Measurements from ENCODE around the gene ERC1. TPM values are rescaled to one million over a fixed set of nuclear protein-coding genes. Genes with fewer than 3 reads are reported as not detected.
A peak's percentile ranks its signal among the peaks of the same experiment; 100 is the strongest.

The ERC1 gene
- total RNA-seq, 4 donors from 2014 or later, result 50.0 to 88.1 (median 59.7) TPM

- WGBS, result 30% methylated on average over 2 of the region's 2 CpGs
- intact Hi-C loops (cut with DNase I), result no loop called here
- peaks cover 0 to 6% (median 0%) of the 10 kb centered on the region in 4 donors for H3K36me3 ChIP-seq
- H3K4me1 ChIP-seq, result peaks cover 12 to 24% (median 20%) of the 10 kb centered on the region in 4 donors
- no peaks in the 10 kb centered on the region for H3K27me3 ChIP-seq
- peaks cover 0 to 9% (median 4%) of the 10 kb centered on the region in 4 donors for H3K9me3 ChIP-seq
- H3K27ac ChIP-seq (replicated peaks in 1 of 4), result peak overlapping the region; percentile 33 to 66 (median 60)
- TF ChIP-seq POLR2A (IDR thresholded peaks at IDR 0.05; ENCODE audit: low read depth) (no peak), POLR2AphosphoS5 (IDR thresholded peaks at IDR 0.05) (no peak), EP300 (IDR thresholded peaks at IDR 0.05) (no peak), CTCF (IDR thresholded peaks at IDR 0.05) (no peak)
- no peak for DNase-seq (ENCODE audit: extremely low spot score)
- H3K4me3 ChIP-seq, result no peak overlapping the region
Observed at GRCh38 chr12:1319212-1319611, 328.2 kb downstream of the ERC1 start.

- intact Hi-C loops (cut with DNase I), result no loop called here
- TF ChIP-seq EP300 (IDR thresholded peaks at IDR 0.05) (no peak), POLR2A (IDR thresholded peaks at IDR 0.05; ENCODE audit: low read depth) (no peak), POLR2AphosphoS5 (IDR thresholded peaks at IDR 0.05) (no peak), CTCF (IDR thresholded peaks at IDR 0.05) (no peak)
Observed at GRCh38 chr12:1320021-1320420, 329.0 kb downstream of the ERC1 start.

GRCh38 chr12:1322821-1323220 is 331.8 kb downstream of the ERC1 start:
- Histone ChIP-seq H3K36me3 (no peaks in the 10 kb centered on the region), H3K4me3 (no peak overlapping the region), H3K27me3 (no peaks in the 10 kb centered on the region), H3K27ac (replicated peaks in 1 of 4) (no peak overlapping the region), H3K9me3 (no peaks in the 10 kb centered on the region), H3K4me1 (peaks cover 12 to 30% (median 23%) of the 10 kb centered on the region in 4 donors)
- TF ChIP-seq POLR2A (IDR thresholded peaks at IDR 0.05; ENCODE audit: low read depth), result no peak
- TF ChIP-seq CTCF (IDR thresholded peaks at IDR 0.05), result no peak
- TF ChIP-seq POLR2AphosphoS5 (IDR thresholded peaks at IDR 0.05), result no peak
- TF ChIP-seq EP300 (IDR thresholded peaks at IDR 0.05), result no peak
- DNase-seq (ENCODE audit: extremely low spot score), result no peak
- intact Hi-C loops (cut with DNase I), result no loop called here
- 94% methylated on average over 3 of the region's 3 CpGs for WGBS

More at GRCh38 chr12:1320021-1320420, 329.0 kb downstream of the ERC1 start:
- Histone ChIP-seq H3K4me3 (no peak overlapping the region), H3K27ac (replicated peaks in 1 of 4) (no peak overlapping the region), H3K36me3 (peaks cover 0 to 4% (median 0%) of the 10 kb centered on the region in 4 donors), H3K27me3 (no peaks in the 10 kb centered on the region), H3K9me3 (peaks cover 0 to 1% (median under 1%) of the 10 kb centered on the region in 4 donors), H3K4me1 (peaks cover 12 to 28% (median 23%) of the 10 kb centered on the region in 4 donors)
- DNase-seq (ENCODE audit: extremely low spot score), result no peak
- WGBS, result 97% methylated on average over 1 of the region's 1 CpG

- Histone ChIP-seq H3K4me3 (no peak overlapping the region), H3K9me3 (no peaks in the 10 kb centered on the region), H3K4me1 (peaks cover 2 to 17% (median 10%) of the 10 kb centered on the region in 4 donors), H3K27me3 (no peaks in the 10 kb centered on the region), H3K27ac (replicated peaks in 1 of 4) (no peak overlapping the region), H3K36me3 (no peaks in the 10 kb centered on the region)
- no peak for DNase-seq (ENCODE audit: extremely low spot score)
- TF ChIP-seq POLR2A (IDR thresholded peaks at IDR 0.05; ENCODE audit: low read depth), result no peak
- no peak for TF ChIP-seq POLR2AphosphoS5 (IDR thresholded peaks at IDR 0.05)
- TF ChIP-seq CTCF (IDR thresholded peaks at IDR 0.05), result no peak
- intact Hi-C loops (cut with DNase I), result no loop called here
- 91% methylated on average over 4 of the region's 4 CpGs for WGBS
Observed at GRCh38 chr12:1324099-1324498, 333.1 kb downstream of the ERC1 start.

- intact Hi-C loops (cut with DNase I), result no loop called here
- TF ChIP-seq POLR2A (IDR thresholded peaks at IDR 0.05; ENCODE audit: low read depth), result no peak
- no peak for TF ChIP-seq CTCF (IDR thresholded peaks at IDR 0.05)
- no peak for TF ChIP-seq POLR2AphosphoS5 (IDR thresholded peaks at IDR 0.05)
- TF ChIP-seq EP300 (IDR thresholded peaks at IDR 0.05), result no peak
- Histone ChIP-seq H3K4me3 (no peak overlapping the region), H3K27me3 (no peaks in the 10 kb centered on the region), H3K27ac (replicated peaks in 1 of 4) (no peak overlapping the region), H3K36me3 (no peaks in the 10 kb centered on the region), H3K9me3 (no peaks in the 10 kb centered on the region), H3K4me1 (peaks cover 0 to 9% (median 4%) of the 10 kb centered on the region in 4 donors)
- DNase-seq (ENCODE audit: extremely low spot score), result no peak
- WGBS, result 75% methylated on average over 5 of the region's 5 CpGs
Observed at GRCh38 chr12:1324910-1325309, 333.9 kb downstream of the ERC1 start.

Data from esophagus muscularis mucosa (tissue), 4 donors.